Measurements from ENCODE around the gene FCHSD2.

FCHSD2 gene

GRCh38 chr11:72962084-72962483, 180.0 kb downstream of the FCHSD2 start:
- no peak for DNase-seq

- DNase-seq: no peak
Observed at GRCh38 chr11:72959998-72960731, 182.0 kb downstream of the FCHSD2 start.

GRCh38 chr11:72958791-72959190, 183.3 kb downstream of the FCHSD2 start:
- DNase-seq: no peak

GRCh38 chr11:72955466-72955865, 186.7 kb downstream of the FCHSD2 start:
- no peak for DNase-seq

- no peak for DNase-seq
Observed at GRCh38 chr11:72954860-72955259, 187.3 kb downstream of the FCHSD2 start.

GRCh38 chr11:72953637-72954036, 188.5 kb downstream of the FCHSD2 start:
- no peak for DNase-seq

DNA sequence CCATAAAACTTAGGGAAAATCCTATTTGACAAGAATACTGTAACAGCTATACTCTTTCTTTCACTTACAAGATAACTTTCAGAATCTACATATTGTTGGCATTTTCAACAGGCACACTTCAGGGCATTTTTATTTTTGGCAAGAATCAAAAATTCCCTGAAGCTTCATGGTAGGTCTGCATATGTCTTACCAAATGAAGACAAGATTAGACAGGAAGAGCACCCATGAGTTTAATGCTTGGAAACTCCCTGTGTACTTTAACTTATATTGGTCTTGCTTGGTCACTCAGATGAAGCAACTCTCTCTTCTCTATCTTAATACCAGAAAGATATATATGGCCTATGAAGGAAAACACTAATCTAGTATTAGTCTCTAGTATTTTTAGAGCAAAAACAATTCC, 190.2 kb downstream of the FCHSD2 start:
- DNase-seq: no peak

- no peak for DNase-seq
Observed at GRCh38 chr11:72951193-72951592, 190.9 kb downstream of the FCHSD2 start.

- DNase-seq: no peak
Observed at GRCh38 chr11:72950685-72951084, 191.4 kb downstream of the FCHSD2 start.

GRCh38 chr11:72947229-72947628, 194.9 kb downstream of the FCHSD2 start:
- no peak for DNase-seq

DNA sequence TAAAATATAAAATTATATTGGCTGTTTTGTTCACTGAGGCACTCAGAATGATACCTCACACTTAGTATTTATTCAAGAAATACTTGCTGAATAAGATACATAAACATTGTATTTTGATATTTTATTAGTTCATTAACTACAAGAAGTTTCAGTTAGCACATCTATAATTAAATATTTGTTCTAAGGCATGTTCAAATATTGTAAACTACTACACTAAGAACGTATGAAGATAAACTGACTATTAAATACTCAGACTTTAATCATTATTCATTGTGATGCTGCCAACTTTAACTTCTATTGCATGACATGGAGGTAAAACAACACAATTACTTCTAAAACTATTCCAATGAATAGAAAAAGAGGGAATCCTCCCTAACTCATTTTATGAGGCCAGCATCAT, 198.5 kb downstream of the FCHSD2 start:
- DNase-seq: no peak

DNA sequence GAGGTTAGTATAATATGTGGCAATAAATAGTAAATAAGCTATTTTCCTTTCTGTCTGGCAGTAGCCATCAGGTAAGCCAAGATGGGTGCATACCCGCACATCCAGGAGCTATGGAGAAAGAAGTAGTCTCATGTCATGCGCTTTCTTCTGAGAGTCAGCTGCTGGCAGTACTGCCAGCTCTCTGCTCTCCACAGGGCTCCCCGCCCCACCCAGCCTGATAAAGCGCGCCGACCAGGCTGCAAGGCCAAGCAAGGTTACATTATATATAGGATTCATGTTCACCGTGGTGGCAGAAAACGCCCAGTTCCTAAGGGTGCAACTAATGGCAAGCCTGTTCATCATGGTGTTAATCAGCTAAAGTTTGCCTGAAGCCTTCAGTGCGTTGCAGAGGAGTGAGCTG, 201.7 kb downstream of the FCHSD2 start:
- no peak for DNase-seq

GRCh38 chr11:72939031-72939430, 203.1 kb downstream of the FCHSD2 start:
- DNase-seq: no peak

GRCh38 chr11:72937439-72937838, 204.7 kb downstream of the FCHSD2 start:
- DNase-seq: no peak

- no peak for DNase-seq
Observed at GRCh38 chr11:72935700-72936099, 206.4 kb downstream of the FCHSD2 start.

GRCh38 chr11:72932132-72932570, 210.0 kb downstream of the FCHSD2 start:
- DNase-seq: no peak

- DNase-seq: no peak
Observed at GRCh38 chr11:72930008-72930407, 212.1 kb downstream of the FCHSD2 start.

DNA sequence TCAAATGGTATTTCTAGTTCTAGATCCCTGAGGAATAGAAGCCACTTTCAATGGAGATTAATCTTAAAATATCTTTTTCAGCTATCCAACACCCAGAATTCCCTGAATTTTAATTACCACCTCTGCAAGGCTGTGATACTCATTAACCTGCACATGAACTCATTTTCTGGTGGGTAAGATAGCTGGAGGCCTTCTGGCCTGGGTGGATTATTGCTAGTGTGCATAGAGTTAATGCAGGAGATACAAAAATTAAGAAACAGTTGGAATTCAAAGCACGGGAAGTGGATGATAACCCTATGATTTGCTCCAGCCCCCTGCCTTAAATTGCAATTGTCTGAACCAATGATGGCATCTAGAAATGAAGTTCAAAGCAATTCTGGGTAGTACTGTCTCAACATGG, 212.9 kb downstream of the FCHSD2 start:
- no peak for DNase-seq

DNA sequence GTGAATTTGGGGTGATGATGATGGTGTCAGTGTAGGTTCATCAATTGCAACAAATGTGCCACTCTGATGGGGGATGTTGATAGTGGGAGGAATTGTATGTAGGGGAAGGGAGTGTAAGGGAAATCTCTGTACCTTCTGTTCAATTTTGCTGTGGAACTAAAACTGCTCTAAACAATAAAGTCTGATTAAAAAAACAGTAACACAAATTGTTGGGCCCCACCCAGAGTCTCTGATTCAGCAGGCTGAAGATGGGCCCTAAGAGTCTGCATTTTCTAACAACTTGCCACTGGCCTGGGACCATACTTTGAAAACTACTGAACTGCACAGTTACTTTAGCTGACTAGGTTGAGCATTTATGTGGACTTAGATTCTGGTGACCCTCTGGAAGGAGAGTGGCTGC, 214.7 kb downstream of the FCHSD2 start:
- DNase-seq: no peak

GRCh38 chr11:72926076-72926475, 216.0 kb downstream of the FCHSD2 start:
- no peak for DNase-seq

DNA sequence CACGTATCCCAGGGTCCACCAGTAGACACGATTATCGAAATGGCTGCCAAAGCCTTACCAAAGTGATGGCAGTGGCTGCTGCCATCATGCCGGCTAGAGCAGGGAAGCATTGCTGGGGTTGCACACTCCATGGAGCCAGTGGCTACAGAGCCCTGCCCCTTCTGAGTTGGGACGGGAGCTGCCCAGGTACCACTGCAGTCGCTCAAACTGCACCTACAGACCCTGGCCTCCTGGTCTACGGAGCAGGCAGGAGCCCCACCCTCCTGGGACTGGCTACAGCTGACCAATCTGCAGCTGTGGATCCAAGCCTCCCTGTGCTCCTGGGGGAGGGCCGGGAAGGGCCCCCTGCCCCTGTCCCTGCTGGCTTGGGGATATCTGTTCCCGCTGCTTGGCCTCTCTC, 216.5 kb downstream of the FCHSD2 start:
- no peak for DNase-seq

- DNase-seq: no peak
Observed at GRCh38 chr11:72924568-72925190, 217.4 kb downstream of the FCHSD2 start.

- no peak for DNase-seq
Observed at GRCh38 chr11:72921028-72921716, 220.9 kb downstream of the FCHSD2 start.

DNA sequence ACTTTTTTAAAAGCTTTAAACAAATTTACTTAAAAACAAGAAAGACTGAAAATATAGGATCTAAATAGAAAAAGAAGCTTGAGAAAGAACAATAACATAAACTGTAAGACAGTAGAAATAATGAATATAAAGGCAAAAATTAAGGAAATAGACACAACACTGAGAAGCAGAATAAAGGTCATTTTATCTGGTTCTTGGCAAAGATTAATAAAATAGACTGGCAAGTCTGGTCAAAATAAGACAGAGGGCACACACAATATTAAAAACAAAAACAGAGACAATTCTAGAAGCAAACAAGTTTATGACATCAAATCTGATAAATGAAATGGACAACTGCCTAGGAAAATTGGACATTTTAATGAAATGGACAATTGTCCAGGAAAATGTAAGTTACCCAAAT, 222.1 kb downstream of the FCHSD2 start:
- DNase-seq: no peak
